Measurements from ENCODE around the gene STAT5B.
"Not testable (repeated sequence)": the region's sequence is repeated elsewhere in the genome, so short reads cannot be mapped to it uniquely, and the experiment has no call there.

STAT5B gene

GRCh38 chr17:42192189-42193126 is 83.7 kb downstream of the STAT5B start:
- no peak for DNase-seq

DNA sequence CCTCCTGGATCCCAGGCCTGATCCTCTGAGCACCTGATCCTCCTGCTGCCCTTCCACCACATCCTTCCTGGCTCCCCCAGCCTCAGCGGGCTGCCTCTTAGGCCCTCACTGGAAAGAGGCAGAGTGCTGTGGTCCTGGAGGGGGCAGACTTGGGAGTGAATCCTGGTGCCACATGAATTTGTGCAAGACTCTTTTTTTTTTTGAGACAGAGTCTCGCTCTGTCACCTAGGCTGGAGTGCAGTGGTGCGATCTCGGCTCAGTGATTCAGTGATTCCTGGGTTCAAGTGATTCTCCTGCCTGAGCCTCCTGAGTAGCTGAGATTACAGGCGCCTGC is 84.9 kb downstream of the STAT5B start:
- no peak for DNase-seq

- no peak for DNase-seq
These were observed 85.5 kb downstream of the STAT5B start for GRCh38 chr17:42190491-42191274.

GRCh38 chr17:42189651-42189965 is 86.6 kb downstream of the STAT5B start:
- DNase-seq, result no peak

DNA sequence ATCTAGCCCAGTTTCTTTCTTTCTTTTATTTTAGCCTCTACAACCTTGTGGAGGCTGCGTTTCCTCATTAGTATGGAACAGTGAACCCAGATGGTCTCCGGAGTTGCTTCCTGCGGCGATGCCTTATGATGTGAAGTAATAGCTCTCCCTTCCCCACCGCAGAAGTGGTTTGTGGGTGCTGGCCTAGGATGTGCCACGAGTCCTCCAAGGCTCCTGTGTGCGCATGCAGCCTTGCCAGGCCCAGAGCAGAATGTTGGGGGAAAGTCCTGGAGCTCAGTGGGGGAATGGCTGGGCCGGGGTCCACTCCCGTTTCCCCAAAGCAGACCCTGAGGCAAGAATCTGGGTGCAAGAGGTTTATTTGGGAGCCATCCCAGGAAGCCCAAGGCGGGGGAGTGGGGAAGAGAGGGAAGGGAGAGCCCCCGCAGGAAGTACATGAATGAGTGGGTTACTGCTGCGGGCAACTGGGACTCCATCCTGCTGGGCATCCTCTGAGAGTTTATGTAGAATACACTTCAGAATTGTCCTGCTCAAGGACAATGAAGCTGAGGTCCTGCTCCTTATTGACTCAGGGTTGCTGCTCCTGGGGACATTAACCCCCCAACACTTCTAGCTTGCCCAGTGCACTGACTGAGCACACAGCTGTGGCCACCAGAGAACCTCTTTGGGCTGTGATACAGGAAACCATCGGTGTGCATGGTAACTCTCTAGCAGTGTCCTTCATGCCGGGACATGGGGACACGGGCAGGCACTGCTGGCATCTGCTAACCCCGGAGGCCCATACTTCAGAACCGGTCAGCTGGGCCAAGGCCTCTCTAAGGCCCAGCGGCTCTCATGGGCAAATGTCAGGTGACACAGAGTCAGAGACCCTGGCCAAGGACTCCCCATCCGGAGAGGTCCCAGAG is 87.2 kb downstream of the STAT5B start:
- DNase-seq, result no peak

DNA sequence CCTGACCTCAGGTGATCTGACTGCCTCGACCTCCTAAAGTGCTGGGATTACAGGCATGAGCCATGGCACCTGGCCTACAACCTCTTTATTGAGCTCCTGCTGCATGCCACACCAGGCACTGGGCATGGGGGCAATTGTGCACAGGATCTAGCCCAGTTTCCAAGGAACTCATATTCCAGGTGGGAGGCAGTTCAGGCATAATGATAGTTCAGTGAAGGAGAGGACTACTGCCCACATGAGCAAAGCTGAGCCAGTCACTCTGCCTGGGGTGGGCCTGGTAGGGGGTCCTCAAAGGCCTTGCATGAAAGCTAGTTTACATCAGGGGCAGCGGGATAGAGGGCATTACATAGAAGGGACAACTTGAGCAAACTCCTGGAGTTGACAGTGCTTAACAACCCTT is 88.4 kb downstream of the STAT5B start:
- no peak for DNase-seq

DNA sequence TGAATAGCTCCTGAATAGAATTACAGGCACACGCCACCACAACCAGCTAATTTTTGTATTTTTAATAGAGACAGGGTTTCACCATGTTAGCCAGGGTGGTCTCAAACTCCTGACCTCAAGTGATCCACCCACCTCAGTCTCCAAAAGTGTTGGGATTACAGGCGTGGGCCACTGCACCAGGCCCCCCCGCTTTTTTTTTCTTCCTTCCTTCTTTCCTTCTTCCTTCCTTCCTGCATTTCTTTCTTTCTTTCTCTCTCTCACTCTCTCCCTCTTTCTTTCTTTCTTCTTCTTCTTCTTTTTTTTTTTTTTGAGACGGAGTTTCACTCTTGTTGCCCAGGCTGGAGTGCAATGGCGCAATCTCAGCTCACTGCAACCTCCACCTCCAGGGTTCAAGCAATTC is 90.0 kb downstream of the STAT5B start:
- not testable (repeated sequence) for DNase-seq

DNA sequence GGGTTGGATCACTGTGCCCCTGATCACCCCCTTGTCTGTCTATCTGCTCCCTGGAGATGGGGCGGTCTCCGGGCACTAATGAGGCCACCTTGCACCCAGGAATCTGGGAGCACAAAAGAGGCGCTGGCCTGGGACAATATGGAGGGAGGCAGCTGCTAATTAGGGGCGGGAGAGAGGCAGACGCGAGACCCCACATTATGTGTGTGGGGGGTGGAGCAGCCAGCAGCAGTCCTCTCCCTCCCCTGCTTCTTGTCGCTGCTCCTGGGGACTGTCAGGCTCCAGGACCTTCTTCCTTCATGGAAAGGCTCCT is 90.6 kb downstream of the STAT5B start:
- no peak for DNase-seq

- peak; percentile 37 for DNase-seq
These were observed 91.2 kb downstream of the STAT5B start, which contains the start of gene HCRT for GRCh38 chr17:42184713-42185620. TSS of gene HCRT (minus strand) at chr17:42185452. CDS start at chr17:42185365, 87 bp downstream.

GRCh38 chr17:42183741-42184711 is 92.2 kb downstream of the STAT5B start:
- peak; percentile 90 for DNase-seq

- peak; percentile 63 for DNase-seq
These were observed 93.1 kb downstream of the STAT5B start for GRCh38 chr17:42182927-42183734.

- DNase-seq, result no peak
These were observed 94.4 kb downstream of the STAT5B start for GRCh38 chr17:42181851-42182207.

GRCh38 chr17:42180922-42181850 is 95.0 kb downstream of the STAT5B start, which contains the start of gene KCNH4:
TSS of gene KCNH4 (minus strand) at chr17:42181142. CDS start at chr17:42180945, 197 bp downstream.
- peak; percentile 94 for DNase-seq

- peak; percentile 49 for DNase-seq
These were observed 95.7 kb downstream of the STAT5B start for GRCh38 chr17:42180411-42180921.

GRCh38 chr17:42179911-42180410 is 96.2 kb downstream of the STAT5B start:
- DNase-seq, result peak; percentile 88

DNA sequence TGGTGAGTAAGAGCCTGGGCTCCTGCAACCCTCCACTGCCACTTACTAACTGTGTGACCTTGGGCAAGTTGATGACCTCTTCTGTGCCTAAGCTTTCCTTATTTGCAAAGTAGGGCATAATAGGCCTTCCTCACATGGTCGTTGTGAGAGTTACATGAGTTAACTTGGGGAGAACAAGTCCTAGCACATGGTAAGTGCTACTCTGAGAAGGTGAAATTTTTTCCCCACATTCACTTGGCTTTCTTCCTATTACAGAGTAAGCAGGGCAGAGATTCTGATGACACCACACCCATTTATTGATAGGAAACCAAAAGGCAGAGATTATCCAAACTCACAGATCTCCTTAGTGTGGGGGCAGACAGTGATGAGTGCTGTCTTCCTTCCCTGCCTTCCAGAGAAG is 96.9 kb downstream of the STAT5B start:
- DNase-seq, result no peak

DNA sequence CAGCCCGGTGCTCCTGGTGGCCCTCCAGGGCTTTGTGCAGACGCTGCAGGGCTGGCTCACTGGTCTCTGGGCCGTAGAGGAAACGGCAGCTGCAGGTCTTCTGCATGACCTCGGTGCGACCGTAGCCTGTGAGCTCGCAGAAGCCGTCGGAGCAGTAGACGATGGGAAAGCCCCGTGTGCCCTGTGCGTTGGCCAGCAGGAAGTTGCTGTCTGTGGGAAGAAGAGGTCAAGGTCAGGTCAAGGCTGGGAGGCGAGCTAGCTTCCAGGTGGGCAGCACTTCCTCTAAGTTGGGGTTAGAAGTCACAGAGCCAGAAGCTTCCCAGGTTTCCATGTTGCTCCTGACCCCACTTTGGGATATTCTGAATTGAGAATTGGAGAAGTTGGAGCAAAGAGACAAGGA is 97.4 kb downstream of the STAT5B start:
- no peak for DNase-seq

GRCh38 chr17:42177684-42178083 is 98.5 kb downstream of the STAT5B start:
- no peak for DNase-seq
